Measurements from ENCODE around the gene RASGRF1.

- no peak for TF ChIP-seq EP300 (IDR thresholded peaks at IDR 0.05; ENCODE audit: borderline replicate concordance)
- no peak for TF ChIP-seq ZBTB7A (IDR thresholded peaks at IDR 0.05; ENCODE audit: low read depth)
- no peak for TF ChIP-seq TEAD4 (IDR thresholded peaks at IDR 0.05)
- no peak for TF ChIP-seq TCF12 (IDR thresholded peaks at IDR 0.05; ENCODE audit: low read depth)
- TF ChIP-seq RAD21 (IDR thresholded peaks at IDR 0.05; ENCODE audit: low read depth) = no peak
- TF ChIP-seq MAX (IDR thresholded peaks at IDR 0.05) = no peak
- no peak for TF ChIP-seq NFIC (IDR thresholded peaks at IDR 0.05)
- TF ChIP-seq, protein P1, sequence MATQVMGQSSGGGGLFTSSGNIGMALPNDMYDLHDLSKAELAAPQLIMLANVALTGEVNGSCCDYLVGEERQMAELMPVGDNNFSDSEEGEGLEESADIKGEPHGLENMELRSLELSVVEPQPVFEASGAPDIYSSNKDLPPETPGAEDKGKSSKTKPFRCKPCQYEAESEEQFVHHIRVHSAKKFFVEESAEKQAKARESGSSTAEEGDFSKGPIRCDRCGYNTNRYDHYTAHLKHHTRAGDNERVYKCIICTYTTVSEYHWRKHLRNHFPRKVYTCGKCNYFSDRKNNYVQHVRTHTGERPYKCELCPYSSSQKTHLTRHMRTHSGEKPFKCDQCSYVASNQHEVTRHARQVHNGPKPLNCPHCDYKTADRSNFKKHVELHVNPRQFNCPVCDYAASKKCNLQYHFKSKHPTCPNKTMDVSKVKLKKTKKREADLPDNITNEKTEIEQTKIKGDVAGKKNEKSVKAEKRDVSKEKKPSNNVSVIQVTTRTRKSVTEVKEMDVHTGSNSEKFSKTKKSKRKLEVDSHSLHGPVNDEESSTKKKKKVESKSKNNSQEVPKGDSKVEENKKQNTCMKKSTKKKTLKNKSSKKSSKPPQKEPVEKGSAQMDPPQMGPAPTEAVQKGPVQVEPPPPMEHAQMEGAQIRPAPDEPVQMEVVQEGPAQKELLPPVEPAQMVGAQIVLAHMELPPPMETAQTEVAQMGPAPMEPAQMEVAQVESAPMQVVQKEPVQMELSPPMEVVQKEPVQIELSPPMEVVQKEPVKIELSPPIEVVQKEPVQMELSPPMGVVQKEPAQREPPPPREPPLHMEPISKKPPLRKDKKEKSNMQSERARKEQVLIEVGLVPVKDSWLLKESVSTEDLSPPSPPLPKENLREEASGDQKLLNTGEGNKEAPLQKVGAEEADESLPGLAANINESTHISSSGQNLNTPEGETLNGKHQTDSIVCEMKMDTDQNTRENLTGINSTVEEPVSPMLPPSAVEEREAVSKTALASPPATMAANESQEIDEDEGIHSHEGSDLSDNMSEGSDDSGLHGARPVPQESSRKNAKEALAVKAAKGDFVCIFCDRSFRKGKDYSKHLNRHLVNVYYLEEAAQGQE (IDR thresholded peaks at IDR 0.05; ENCODE audit: low read depth) = no peak
- no peak for TF ChIP-seq YY1 (IDR thresholded peaks at IDR 0.05; ENCODE audit: low read depth)
Measured at GRCh38 chr15:79018960-79019359, 71.6 kb downstream of the RASGRF1 start.
